Right lobe of liver (tissue), 6 donors: ENCODE results near the gene PCA3. TPM values are rescaled to one million over a fixed set of nuclear protein-coding genes. Genes with fewer than 3 reads are reported as not detected.

Experiments used
- ATAC-seq, 4 donors: fragments of 200-7000 bp; cut with Tn5 transposase; one replicate each; pipeline ENCODE4 v1.9.1; 2020; ENCODE audit warnings: mild to moderate bottlenecking in 4 of 4, moderate library complexity in 4 of 4
- DNase-seq, 3 donors: peaks; one replicate each; pipeline ENCODE4 v3.0.0-alpha.2; 2020
- H3K27ac ChIP-seq, 3 donors: fragments of 200-600 bp; one replicate each; pipeline ENCODE4 v1.8.0; 2022
- H3K27me3 ChIP-seq, 2 donors: fragments of 200-600 bp; one replicate each; pipeline ENCODE4 v1.8.0; 2022
- H3K36me3 ChIP-seq, 4 donors: fragments of 200-600 bp; sonication (generic) in 1 of 4; one replicate each; pipeline versions ENCODE4 v1.5.1 to v1.8.0; 2017 to 2022; ENCODE audit warnings: control low read depth in 1 of 4
- H3K4me1 ChIP-seq, 4 donors: fragments of 200-600 bp; sonication (generic) in 1 of 4; one replicate each; pipeline versions ENCODE4 v1.5.1 to v1.8.0; 2017 to 2022; ENCODE audit warnings: control low read depth in 1 of 4
- H3K4me3 ChIP-seq, 3 donors: fragments of 200-600 bp; one replicate each; pipeline ENCODE4 v1.8.0; 2022
- H3K9me3 ChIP-seq, 4 donors: fragments of 200-600 bp; sonication (generic) in 1 of 4; one replicate each; pipeline versions ENCODE4 v1.5.1 to v1.8.0; 2017 to 2022; ENCODE audit warnings: control low read depth in 1 of 4
- POLR2A ChIP-seq: fragments of 450-650 bp; IDR thresholded peaks from one replicate; pipeline ENCODE4 v1.6.1; 2017; ENCODE audit warnings: antibody characterized with exemption, mild to moderate bottlenecking
- WGBS: methylation state at CpG from one replicate; pipeline ENCODE4 v1.1.6; 2018; ENCODE audit warnings: low coverage, low lambda C conversion rate; ENCODE audit not compliant: insufficient coverage; ENCODE audit errors: missing lambda C conversion rate; 5-methylcytosine and 5-hydroxymethylcytosine counted together
- intact Hi-C, 2 donors: fragments of 100-400 bp; cut with DNase I; formaldehyde crosslinking; loops; one replicate each; pipeline versions ENCODE4 v1.11.2 to v1.14.1; 2022
- total RNA-seq, 6 experiments: library from RNA; depleted of rRNA in 2 of 6; stranded (reverse); fragments of >200 nt in 2 of 6; fragmentation: NEBNext Ultra II Directional in 3 of 6; extraction: Animal tissue kit (Norgen Biotek cat#: 25700) in 3 of 6; gene quantifications; one replicate each; pipeline versions ENCODE4 v1.1.0 to v1.2.4, GENCODE V29; 2016 to 2023
- TF ChIP-seq, protein P1 (sequence below), 4 donors: fragments of 200-600 bp in 3 of 4; fragments of 450-650 bp in 1 of 4; IDR thresholded peaks; one replicate each; pipeline versions ENCODE4 v1.5.1 to v1.8.0; 2016 to 2022; ENCODE audit warnings: antibody characterized with exemption in 4 of 4, mild to moderate bottlenecking in 2 of 4
- donor health status: DM: no; HTN: yes; CAD: no.
- donor health status: DM: no; HTN: no; CAD: no.
- donor health status: DM: no; HTN: no; CAD: no.
- donor health status: DM: no; HTN: yes; CAD: no.
- donor health status: DM: no; HTN: yes; CAD: no.

The PCA3 gene
- total RNA-seq, 6 experiments from 2014 or later = 0.09 to 0.59 (median 0.46) TPM; not detected in 1

DNA sequence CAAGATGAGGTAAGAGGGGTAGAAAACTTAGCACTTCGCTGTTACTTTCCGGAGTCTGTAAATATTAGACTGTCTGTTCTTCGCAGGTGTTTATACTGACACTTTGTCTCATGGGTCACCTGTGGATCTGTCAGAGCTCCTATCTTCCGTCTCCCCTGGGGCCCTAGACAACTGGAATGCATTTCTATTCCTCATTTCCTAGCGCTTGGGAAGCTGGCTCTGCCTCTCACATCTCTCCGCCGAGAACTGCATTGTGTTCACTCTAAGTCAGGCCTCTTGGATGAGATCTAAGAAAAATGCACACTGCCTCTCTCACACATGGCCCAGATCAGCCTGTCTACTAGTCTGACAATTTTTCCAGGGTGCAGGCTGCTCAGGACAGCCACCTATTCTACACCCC is 39.5 kb downstream of the PCA3 start:
- H3K4me1 ChIP-seq = no peaks in the 10 kb centered on the region
- H3K9me3 ChIP-seq = no peaks in the 10 kb centered on the region
- intact Hi-C loops = no loop called here
- DNase-seq (no peak), ATAC-seq (no peak)
- WGBS = 43% methylated on average over 7 of the region's 7 CpGs
- no peaks in the 10 kb centered on the region for H3K36me3 ChIP-seq
- H3K4me3 ChIP-seq = no peak overlapping the region
- TF ChIP-seq, protein P1, sequence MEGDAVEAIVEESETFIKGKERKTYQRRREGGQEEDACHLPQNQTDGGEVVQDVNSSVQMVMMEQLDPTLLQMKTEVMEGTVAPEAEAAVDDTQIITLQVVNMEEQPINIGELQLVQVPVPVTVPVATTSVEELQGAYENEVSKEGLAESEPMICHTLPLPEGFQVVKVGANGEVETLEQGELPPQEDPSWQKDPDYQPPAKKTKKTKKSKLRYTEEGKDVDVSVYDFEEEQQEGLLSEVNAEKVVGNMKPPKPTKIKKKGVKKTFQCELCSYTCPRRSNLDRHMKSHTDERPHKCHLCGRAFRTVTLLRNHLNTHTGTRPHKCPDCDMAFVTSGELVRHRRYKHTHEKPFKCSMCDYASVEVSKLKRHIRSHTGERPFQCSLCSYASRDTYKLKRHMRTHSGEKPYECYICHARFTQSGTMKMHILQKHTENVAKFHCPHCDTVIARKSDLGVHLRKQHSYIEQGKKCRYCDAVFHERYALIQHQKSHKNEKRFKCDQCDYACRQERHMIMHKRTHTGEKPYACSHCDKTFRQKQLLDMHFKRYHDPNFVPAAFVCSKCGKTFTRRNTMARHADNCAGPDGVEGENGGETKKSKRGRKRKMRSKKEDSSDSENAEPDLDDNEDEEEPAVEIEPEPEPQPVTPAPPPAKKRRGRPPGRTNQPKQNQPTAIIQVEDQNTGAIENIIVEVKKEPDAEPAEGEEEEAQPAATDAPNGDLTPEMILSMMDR (IDR thresholded peaks at IDR 0.05) = no peak
- TF ChIP-seq POLR2A = no peak
- no peak overlapping the region for H3K27ac ChIP-seq
- no peaks in the 10 kb centered on the region for H3K27me3 ChIP-seq

GRCh38 chr9:76808636-76809035 is 44.4 kb downstream of the PCA3 start:
- WGBS = 17% methylated on average over 4 of the region's 5 CpGs
- H3K4me1 ChIP-seq = no peaks in the 10 kb centered on the region
- no peak overlapping the region for H3K4me3 ChIP-seq
- no peaks in the 10 kb centered on the region for H3K36me3 ChIP-seq
- H3K9me3 ChIP-seq = no peaks in the 10 kb centered on the region
- DNase-seq = no peak
- no peak for ATAC-seq
- H3K27me3 ChIP-seq = no peaks in the 10 kb centered on the region
- H3K27ac ChIP-seq = no peak overlapping the region
- intact Hi-C loops = no loop called here
- TF ChIP-seq, protein P1 (IDR thresholded peaks at IDR 0.05) = no peak
- no peak for TF ChIP-seq POLR2A

- Histone ChIP-seq H3K4me3 (no peak overlapping the region), H3K4me1 (no peaks in the 10 kb centered on the region), H3K36me3 (no peaks in the 10 kb centered on the region), H3K27me3 (no peaks in the 10 kb centered on the region), H3K27ac (no peak overlapping the region), H3K9me3 (no peaks in the 10 kb centered on the region)
- intact Hi-C loops = no loop called here
- TF ChIP-seq, protein P1 (IDR thresholded peaks at IDR 0.05) = peak; percentile 54 to 74 (median 66)
- TF ChIP-seq POLR2A = no peak
- 26% methylated on average over 2 of the region's 2 CpGs for WGBS
- DNase-seq (no peak), ATAC-seq (peak; percentile 78 to 80 (median 78))
These were observed 46.2 kb downstream of the PCA3 start for GRCh38 chr9:76810377-76810957.

DNA sequence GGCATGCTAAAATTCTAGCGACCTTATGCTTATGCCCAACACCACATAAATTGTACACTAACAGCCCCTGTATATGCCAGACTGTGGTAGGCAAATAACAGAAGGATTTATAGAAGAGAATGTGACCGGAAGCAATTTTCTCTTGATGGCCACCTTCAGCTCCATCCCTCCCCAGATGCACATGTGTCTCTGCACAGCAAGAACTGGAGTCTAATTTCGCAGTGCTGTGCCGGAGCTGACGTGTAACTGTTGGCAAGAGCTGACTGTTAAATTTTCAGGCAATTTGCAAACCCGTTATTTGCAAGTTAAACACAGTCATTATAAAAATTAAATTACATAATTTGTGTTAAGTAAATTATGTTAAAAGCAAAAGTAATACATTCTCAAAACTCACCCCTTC is 48.4 kb downstream of the PCA3 start:
- Histone ChIP-seq H3K9me3 (no peaks in the 10 kb centered on the region), H3K27ac (no peak overlapping the region), H3K4me3 (no peak overlapping the region), H3K4me1 (no peaks in the 10 kb centered on the region), H3K36me3 (no peaks in the 10 kb centered on the region), H3K27me3 (no peaks in the 10 kb centered on the region)
- WGBS = 48% methylated on average over 6 of the region's 6 CpGs
- ATAC-seq (no peak), DNase-seq (no peak)
- intact Hi-C loops = no loop called here
- TF ChIP-seq, protein P1 (IDR thresholded peaks at IDR 0.05) = no peak
- TF ChIP-seq POLR2A = no peak

DNA sequence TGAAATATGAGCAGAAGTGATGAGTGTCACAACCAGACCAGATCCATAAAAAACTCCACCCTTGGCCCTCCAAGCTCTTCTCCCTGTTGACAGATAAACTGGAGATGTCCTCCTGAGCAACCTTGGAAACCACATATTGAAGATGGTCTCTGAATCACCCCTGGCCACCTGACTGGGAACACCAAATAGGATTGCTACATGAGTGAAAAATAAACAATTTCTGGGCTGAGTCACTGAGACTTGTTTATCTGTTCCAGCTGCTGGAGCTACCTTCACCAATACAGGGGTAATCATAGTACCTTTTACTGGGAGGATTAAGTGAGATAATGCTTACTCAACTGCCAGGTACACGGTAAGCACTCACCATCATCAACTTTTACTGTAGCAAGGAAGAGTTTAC is 53.3 kb downstream of the PCA3 start:
- H3K27ac ChIP-seq = no peak overlapping the region
- 56% methylated on average over 1 of the region's 1 CpG for WGBS
- ATAC-seq = peak in 1 of 4 donors; percentile 32

More for the DNA sequence above, 53.3 kb downstream of the PCA3 start:
- Histone ChIP-seq H3K4me1 (no peaks in the 10 kb centered on the region), H3K36me3 (no peaks in the 10 kb centered on the region), H3K27me3 (no peaks in the 10 kb centered on the region), H3K9me3 (no peaks in the 10 kb centered on the region), H3K4me3 (no peak overlapping the region)
- intact Hi-C loops = no loop called here
- TF ChIP-seq POLR2A = no peak
- TF ChIP-seq, protein P1 (IDR thresholded peaks at IDR 0.05) = no peak
- DNase-seq = no peak
